HEK293 (cell line): ENCODE measurements around the gene EPPIN.

Experiments
- CTCF ChIA-PET: fragments of 350-600 bp; formaldehyde crosslinking; extraction: SDS; loops from one replicate; lab custom pipeline; 2021; ENCODE audit warnings: antibody characterized with exemption; lab: Yijun Ruan, JAX
- POLR2A ChIA-PET: fragments of 300-600 bp; formaldehyde crosslinking; extraction: SDS; loops from one replicate; lab custom pipeline; 2020; ENCODE audit warnings: antibody characterized with exemption, inconsistent platforms; lab: Yijun Ruan, JAX
- H3K27ac ChIP-seq: fragments of 200-500 bp; sonication (Bioruptor generic); 2 replicates; pipeline ENCODE4 v1.5.1; 2014; ENCODE audit warnings: low read depth, low read length, control low read depth, inconsistent platforms; ENCODE audit errors: extremely low read depth
- H3K36me3 ChIP-seq, 2 experiments: fragments of 200-500 bp in 1 of 2; sonication (Bioruptor generic) in 1 of 2; 1 replicate in 1 of 2; 2 replicates in 1 of 2; pipeline ENCODE4 v1.5.1; 2014 to 2017; ENCODE audit warnings: inconsistent platforms in 2 of 2, low read length in 2 of 2; ENCODE audit not compliant: control insufficient read depth in 2 of 2, insufficient read depth in 1 of 2
- H3K4me1 ChIP-seq: fragments of 200-500 bp; sonication (Bioruptor generic); 2 replicates; pipeline ENCODE4 v1.5.1; 2014; ENCODE audit warnings: mild to moderate bottlenecking, low read length, inconsistent platforms; ENCODE audit not compliant: control insufficient read depth, insufficient read depth
- H3K4me3 ChIP-seq: 2 replicates; pipeline ENCODE4 v1.5.1; 2011; ENCODE audit warnings: low read depth, mild to moderate bottlenecking, control low read depth, low read length, moderate library complexity
- H3K9me3 ChIP-seq: fragments of 200-500 bp; sonication (Bioruptor generic); 2 replicates; pipeline ENCODE4 v1.5.1; 2014; ENCODE audit warnings: low read depth, low read length, inconsistent platforms; ENCODE audit not compliant: control insufficient read depth, insufficient read depth
- BCL11A ChIP-seq: fragments of 450-650 bp; formaldehyde crosslinking; IDR thresholded peaks from 2 replicates; pipeline ENCODE4 v1.5.1; 2016; ENCODE audit warnings: low read depth, missing biosample characterization, missing genetic modification characterization
- FEZF1 ChIP-seq: fragments of 450-650 bp; formaldehyde crosslinking; IDR thresholded peaks from 2 replicates; pipeline ENCODE4 v1.5.1; 2016; ENCODE audit warnings: missing biosample characterization, missing genetic modification characterization
- HOXA7 ChIP-seq: sonication (generic); formaldehyde crosslinking; IDR thresholded peaks from 2 replicates; pipeline ENCODE4 v1.8.1; 2022; ENCODE audit warnings: missing genetic modification reagents, borderline replicate concordance
- MYNN ChIP-seq: fragments of 450-650 bp; formaldehyde crosslinking; IDR thresholded peaks from 2 replicates; pipeline ENCODE4 v1.5.1; 2016; ENCODE audit warnings: missing biosample characterization, missing genetic modification characterization, borderline replicate concordance
- RBAK ChIP-seq: fragments of 450-650 bp; formaldehyde crosslinking; IDR thresholded peaks from 2 replicates; pipeline ENCODE4 v1.5.1; 2016; ENCODE audit warnings: missing biosample characterization, missing genetic modification characterization
- ZIC2 ChIP-seq: fragments of 450-650 bp; formaldehyde crosslinking; IDR thresholded peaks from 2 replicates; pipeline ENCODE4 v1.5.1; 2016; ENCODE audit warnings: missing biosample characterization, missing genetic modification characterization
- ZNF138 ChIP-seq: fragments of 450-650 bp; formaldehyde crosslinking; IDR thresholded peaks from 2 replicates; pipeline ENCODE4 v1.5.1; 2016; ENCODE audit warnings: missing biosample characterization, missing genetic modification characterization, borderline replicate concordance
- ZNF16 ChIP-seq: fragments of 450-650 bp; formaldehyde crosslinking; IDR thresholded peaks from 2 replicates; pipeline ENCODE4 v1.5.1; 2016; ENCODE audit warnings: low read depth, missing biosample characterization, missing genetic modification characterization
- ZNF174 ChIP-seq: fragments of 450-650 bp; formaldehyde crosslinking; IDR thresholded peaks from 2 replicates; pipeline ENCODE4 v1.5.0; 2017; ENCODE audit warnings: missing biosample characterization, mild to moderate bottlenecking, missing genetic modification characterization
- ZNF555 ChIP-seq: fragments of 450-650 bp; formaldehyde crosslinking; conservative IDR thresholded peaks from 2 replicates; pipeline ENCODE4 v1.5.1; 2017; ENCODE audit warnings: missing biosample characterization, mild to moderate bottlenecking, missing genetic modification characterization, inconsistent platforms
- ZNF707 ChIP-seq: fragments of 450-650 bp; formaldehyde crosslinking; IDR thresholded peaks from 2 replicates; pipeline ENCODE4 v1.5.1; 2016; ENCODE audit warnings: missing biosample characterization, missing genetic modification characterization
- ZNF843 ChIP-seq: fragments of 450-650 bp; formaldehyde crosslinking; IDR thresholded peaks from 2 replicates; pipeline ENCODE4 v1.5.1; 2016; ENCODE audit warnings: missing biosample characterization, missing genetic modification characterization
- TF ChIP-seq, protein P1 (sequence below): fragments of 450-650 bp; formaldehyde crosslinking; IDR thresholded peaks from 2 replicates; pipeline ENCODE4 v1.5.1; 2016; ENCODE audit warnings: missing biosample characterization, missing genetic modification characterization
- TF ChIP-seq, protein P2 (sequence below): fragments of 450-650 bp; formaldehyde crosslinking; IDR thresholded peaks from 2 replicates; pipeline ENCODE4 v1.5.1; 2017; ENCODE audit warnings: missing biosample characterization, missing genetic modification characterization
- TF ChIP-seq, protein P3 (sequence below): fragments of 450-650 bp; formaldehyde crosslinking; IDR thresholded peaks from 2 replicates; pipeline ENCODE4 v1.5.1; 2017; ENCODE audit warnings: missing biosample characterization, missing genetic modification characterization
- TF ChIP-seq, protein P4 (sequence below): fragments of 450-650 bp; formaldehyde crosslinking; IDR thresholded peaks from 2 replicates; pipeline ENCODE4 v1.5.1; 2016; ENCODE audit warnings: missing biosample characterization, missing genetic modification characterization

Gene EPPIN

DNA sequence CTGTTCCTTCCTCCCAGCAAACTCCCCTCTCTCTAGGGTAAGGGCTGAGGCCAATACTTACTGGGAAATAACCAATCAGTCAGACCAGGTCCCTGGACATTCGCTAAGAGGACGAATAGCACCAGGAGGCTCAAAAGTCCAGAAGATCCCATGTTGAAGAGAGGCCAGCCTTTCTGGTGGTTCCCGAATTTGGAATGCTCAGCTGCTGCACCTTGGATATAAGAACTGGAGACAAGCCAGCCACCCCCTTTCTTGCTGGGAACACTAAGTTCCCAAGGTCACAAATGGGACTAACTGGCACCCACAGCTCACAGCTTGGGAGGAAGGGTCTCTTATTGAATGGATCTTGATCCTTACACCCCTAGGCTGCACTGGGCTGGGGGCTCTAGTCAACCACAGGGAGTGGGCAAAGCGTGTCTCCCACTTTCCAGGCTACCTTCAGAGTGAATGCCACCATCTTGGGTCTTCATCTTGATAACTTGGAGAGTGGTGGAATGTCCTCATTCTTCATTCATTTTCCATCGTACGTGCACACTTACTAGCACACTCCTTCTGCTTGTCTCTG is at the start of gene EPPIN:
TSS of gene EPPIN (minus strand) at position 196 of the 565 bp plus-strand sequence. CDS start at position 152, 44 bp downstream.
- H3K27ac ChIP-seq: no peak within 1 kb of the TSS
- POLR2A ChIA-PET: no interaction called here
- H3K9me3 ChIP-seq: no peaks in the 10 kb centered on the region
- TF ChIP-seq FEZF1 (tag by site-specific recombination) (no peak), MYNN (tag by site-specific recombination) (no peak), ZNF174 (no peak), ZNF16 (no peak), ZNF843 (tag by site-specific recombination) (no peak), ZNF555 (tag by site-specific recombination) (no peak), HOXA7 (CRISPR knock-in tag) (no peak), ZNF138 (tag by site-specific recombination) (no peak), ZNF707 (tag by site-specific recombination) (no peak), BCL11A (tag by site-specific recombination) (no peak)
- TF ChIP-seq, protein P1, sequence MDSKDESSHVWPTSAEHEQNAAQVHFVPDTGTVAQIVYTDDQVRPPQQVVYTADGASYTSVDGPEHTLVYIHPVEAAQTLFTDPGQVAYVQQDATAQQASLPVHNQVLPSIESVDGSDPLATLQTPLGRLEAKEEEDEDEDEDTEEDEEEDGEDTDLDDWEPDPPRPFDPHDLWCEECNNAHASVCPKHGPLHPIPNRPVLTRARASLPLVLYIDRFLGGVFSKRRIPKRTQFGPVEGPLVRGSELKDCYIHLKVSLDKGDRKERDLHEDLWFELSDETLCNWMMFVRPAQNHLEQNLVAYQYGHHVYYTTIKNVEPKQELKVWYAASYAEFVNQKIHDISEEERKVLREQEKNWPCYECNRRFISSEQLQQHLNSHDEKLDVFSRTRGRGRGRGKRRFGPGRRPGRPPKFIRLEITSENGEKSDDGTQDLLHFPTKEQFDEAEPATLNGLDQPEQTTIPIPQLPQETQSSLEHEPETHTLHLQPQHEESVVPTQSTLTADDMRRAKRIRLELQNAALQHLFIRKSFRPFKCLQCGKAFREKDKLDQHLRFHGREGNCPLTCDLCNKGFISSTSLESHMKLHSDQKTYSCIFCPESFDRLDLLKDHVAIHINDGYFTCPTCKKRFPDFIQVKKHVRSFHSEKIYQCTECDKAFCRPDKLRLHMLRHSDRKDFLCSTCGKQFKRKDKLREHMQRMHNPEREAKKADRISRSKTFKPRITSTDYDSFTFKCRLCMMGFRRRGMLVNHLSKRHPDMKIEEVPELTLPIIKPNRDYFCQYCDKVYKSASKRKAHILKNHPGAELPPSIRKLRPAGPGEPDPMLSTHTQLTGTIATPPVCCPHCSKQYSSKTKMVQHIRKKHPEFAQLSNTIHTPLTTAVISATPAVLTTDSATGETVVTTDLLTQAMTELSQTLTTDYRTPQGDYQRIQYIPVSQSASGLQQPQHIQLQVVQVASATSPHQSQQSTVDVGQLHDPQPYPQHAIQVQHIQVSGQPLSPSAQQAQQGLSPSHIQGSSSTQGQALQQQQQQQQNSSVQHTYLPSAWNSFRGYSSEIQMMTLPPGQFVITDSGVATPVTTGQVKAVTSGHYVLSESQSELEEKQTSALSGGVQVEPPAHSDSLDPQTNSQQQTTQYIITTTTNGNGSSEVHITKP: no peak
- TF ChIP-seq, protein P2, sequence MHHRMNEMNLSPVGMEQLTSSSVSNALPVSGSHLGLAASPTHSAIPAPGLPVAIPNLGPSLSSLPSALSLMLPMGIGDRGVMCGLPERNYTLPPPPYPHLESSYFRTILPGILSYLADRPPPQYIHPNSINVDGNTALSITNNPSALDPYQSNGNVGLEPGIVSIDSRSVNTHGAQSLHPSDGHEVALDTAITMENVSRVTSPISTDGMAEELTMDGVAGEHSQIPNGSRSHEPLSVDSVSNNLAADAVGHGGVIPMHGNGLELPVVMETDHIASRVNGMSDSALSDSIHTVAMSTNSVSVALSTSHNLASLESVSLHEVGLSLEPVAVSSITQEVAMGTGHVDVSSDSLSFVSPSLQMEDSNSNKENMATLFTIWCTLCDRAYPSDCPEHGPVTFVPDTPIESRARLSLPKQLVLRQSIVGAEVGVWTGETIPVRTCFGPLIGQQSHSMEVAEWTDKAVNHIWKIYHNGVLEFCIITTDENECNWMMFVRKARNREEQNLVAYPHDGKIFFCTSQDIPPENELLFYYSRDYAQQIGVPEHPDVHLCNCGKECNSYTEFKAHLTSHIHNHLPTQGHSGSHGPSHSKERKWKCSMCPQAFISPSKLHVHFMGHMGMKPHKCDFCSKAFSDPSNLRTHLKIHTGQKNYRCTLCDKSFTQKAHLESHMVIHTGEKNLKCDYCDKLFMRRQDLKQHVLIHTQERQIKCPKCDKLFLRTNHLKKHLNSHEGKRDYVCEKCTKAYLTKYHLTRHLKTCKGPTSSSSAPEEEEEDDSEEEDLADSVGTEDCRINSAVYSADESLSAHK (tag by site-specific recombination): no peak
- TF ChIP-seq, protein P3, sequence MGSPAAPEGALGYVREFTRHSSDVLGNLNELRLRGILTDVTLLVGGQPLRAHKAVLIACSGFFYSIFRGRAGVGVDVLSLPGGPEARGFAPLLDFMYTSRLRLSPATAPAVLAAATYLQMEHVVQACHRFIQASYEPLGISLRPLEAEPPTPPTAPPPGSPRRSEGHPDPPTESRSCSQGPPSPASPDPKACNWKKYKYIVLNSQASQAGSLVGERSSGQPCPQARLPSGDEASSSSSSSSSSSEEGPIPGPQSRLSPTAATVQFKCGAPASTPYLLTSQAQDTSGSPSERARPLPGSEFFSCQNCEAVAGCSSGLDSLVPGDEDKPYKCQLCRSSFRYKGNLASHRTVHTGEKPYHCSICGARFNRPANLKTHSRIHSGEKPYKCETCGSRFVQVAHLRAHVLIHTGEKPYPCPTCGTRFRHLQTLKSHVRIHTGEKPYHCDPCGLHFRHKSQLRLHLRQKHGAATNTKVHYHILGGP: no peak
- no peaks in the 10 kb centered on the region for H3K4me1 ChIP-seq
- no peaks in the 10 kb centered on the region for H3K36me3 ChIP-seq
- no peak within 1 kb of the TSS for H3K4me3 ChIP-seq
- CTCF ChIA-PET: interaction anchor here (0.6 to 2.8 kb wide), 4 partner anchors 18 to 326 kb away, joined by 3 to 17 read pairs (median 4); no protein-coding TSS in a partner anchor

DNA sequence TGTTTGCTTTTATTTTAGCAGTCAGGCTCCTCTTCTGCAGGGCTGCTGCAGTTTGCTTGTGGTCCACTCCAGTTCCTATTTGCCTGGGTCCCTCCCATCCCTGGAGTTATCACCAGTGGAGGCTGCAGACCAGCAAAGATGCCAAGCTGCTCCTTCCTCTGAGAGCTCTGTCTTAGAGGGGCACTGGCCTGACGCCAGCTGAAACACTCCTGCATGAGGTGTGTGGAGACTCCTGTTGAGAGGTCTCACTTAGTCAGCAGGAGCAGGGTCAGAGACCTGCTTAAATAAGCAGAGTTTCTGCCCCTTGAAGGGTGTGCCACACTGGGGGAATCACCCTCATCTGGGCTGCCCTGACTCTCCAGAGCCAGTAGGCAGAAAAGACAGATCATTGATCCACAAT is 48.0 kb upstream of the EPPIN start:
- no peak overlapping the region for H3K4me3 ChIP-seq
- H3K4me1 ChIP-seq: no peaks in the 10 kb centered on the region
- H3K9me3 ChIP-seq: no peaks in the 10 kb centered on the region
- TF ChIP-seq ZIC2 (tag by site-specific recombination) (peak; percentile 43), RBAK (no peak)
- TF ChIP-seq, protein P4, sequence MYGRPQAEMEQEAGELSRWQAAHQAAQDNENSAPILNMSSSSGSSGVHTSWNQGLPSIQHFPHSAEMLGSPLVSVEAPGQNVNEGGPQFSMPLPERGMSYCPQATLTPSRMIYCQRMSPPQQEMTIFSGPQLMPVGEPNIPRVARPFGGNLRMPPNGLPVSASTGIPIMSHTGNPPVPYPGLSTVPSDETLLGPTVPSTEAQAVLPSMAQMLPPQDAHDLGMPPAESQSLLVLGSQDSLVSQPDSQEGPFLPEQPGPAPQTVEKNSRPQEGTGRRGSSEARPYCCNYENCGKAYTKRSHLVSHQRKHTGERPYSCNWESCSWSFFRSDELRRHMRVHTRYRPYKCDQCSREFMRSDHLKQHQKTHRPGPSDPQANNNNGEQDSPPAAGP (tag by site-specific recombination): no peak
- TF ChIP-seq, all 188 proteins: peak for 1
- POLR2A ChIA-PET: no interaction called here
- no peaks in the 10 kb centered on the region for H3K36me3 ChIP-seq
- CTCF ChIA-PET: interaction anchor here (0.6 to 2.5 kb wide), 2 partner anchors 50 to 176 kb away, joined by 3 to 18 read pairs; no protein-coding TSS in a partner anchor
- no peak overlapping the region for H3K27ac ChIP-seq
